ENCODE data around the gene CCDC97. TPM values are rescaled to one million over a fixed set of nuclear protein-coding genes. Genes with fewer than 3 reads are reported as not detected.

The CCDC97 gene
- total and polyA plus RNA-seq, 2 of the 8 experiments (the other 6 are each of a cell fraction or from before 2014, with no cell fraction given): 19.8 to 27.1 TPM

DNA sequence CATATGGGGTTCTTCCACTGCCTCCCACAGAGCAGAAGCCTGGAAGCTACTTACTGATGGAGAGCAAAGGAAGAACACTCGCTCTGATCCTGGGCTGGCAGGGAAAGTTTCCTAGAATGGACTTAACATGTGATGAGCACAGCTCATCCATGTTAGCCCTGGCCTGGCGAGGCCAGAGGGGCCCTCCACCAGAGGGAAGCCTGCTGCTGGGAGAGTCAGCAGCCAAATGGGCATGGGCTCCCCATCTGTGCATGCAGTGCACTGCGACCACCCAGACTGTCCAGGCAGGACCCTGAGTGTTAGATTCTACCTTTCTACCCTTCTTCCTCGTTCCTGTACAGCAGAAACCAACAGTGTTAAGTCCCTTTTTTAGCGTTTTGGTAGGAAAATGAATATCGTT lies 36.9 kb upstream of the CCDC97 start:
- no peaks in the 10 kb centered on the region for H3K23me2 ChIP-seq (ENCODE audit: low read depth, low read length)
- H4K8ac ChIP-seq (ENCODE audit: extremely low read depth, insufficient read depth, low read length): no peak overlapping the region
- no peak overlapping the region for H3K4me2 ChIP-seq (ENCODE audit: insufficient read depth in 1 of 2, low read depth in 2 of 2, low read length in 2 of 2)
- 92% methylated on average over 6 of the region's 6 CpGs; no CpG with 5 or more reads in 1 of the 2 experiments for WGBS, 2 experiments (ENCODE audit: extremely low coverage in 1 of 2, insufficient coverage in 1 of 2, insufficient read length in 1 of 2, insufficient replicate concordance in 2 of 2, low coverage in 1 of 2, low lambda C conversion rate in 2 of 2, missing lambda C conversion rate in 1 of 2)
- H2AFZ ChIP-seq (ENCODE audit: low read length): no peak overlapping the region
- no peak overlapping the region for H2BK5ac ChIP-seq (ENCODE audit: low read depth, low read length)
- peaks cover 5 to 15% of the 10 kb centered on the region in 2 experiments for H3K79me2 ChIP-seq (ENCODE audit: control insufficient read depth in 1 of 2, insufficient read depth in 2 of 2, low read length in 2 of 2)
- no peaks in the 10 kb centered on the region for H3K4me1 ChIP-seq (replicated peaks in 1 of 4; ENCODE audit: control insufficient read depth in 3 of 4, insufficient read depth in 4 of 4, low read length in 3 of 4)
- TF ChIP-seq KDM4A (IDR thresholded peaks at IDR 0.05; ENCODE audit: low read depth, low read length, severe bottlenecking): no peak
- peak; percentile 35; the same call in 1 of the 2 replicates for TF ChIP-seq POLR2AphosphoS5 (IDR thresholded peaks at IDR 0.05; ENCODE audit: low read depth, low read length)
- no peak for TF ChIP-seq YY1 (IDR thresholded peaks at IDR 0.05; ENCODE audit: low read depth, low read length)
- TF ChIP-seq ATF2 (IDR thresholded peaks at IDR 0.05; ENCODE audit: low read length): no peak
- TF ChIP-seq, protein P1, sequence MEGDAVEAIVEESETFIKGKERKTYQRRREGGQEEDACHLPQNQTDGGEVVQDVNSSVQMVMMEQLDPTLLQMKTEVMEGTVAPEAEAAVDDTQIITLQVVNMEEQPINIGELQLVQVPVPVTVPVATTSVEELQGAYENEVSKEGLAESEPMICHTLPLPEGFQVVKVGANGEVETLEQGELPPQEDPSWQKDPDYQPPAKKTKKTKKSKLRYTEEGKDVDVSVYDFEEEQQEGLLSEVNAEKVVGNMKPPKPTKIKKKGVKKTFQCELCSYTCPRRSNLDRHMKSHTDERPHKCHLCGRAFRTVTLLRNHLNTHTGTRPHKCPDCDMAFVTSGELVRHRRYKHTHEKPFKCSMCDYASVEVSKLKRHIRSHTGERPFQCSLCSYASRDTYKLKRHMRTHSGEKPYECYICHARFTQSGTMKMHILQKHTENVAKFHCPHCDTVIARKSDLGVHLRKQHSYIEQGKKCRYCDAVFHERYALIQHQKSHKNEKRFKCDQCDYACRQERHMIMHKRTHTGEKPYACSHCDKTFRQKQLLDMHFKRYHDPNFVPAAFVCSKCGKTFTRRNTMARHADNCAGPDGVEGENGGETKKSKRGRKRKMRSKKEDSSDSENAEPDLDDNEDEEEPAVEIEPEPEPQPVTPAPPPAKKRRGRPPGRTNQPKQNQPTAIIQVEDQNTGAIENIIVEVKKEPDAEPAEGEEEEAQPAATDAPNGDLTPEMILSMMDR (IDR thresholded peaks at IDR 0.05; ENCODE audit: control extremely low read depth in 1 of 3, insufficient read depth in 1 of 3, low read depth in 1 of 3, low read length in 3 of 3): no peak
- TF ChIP-seq RAD21 (IDR thresholded peaks at IDR 0.05 in 1 of 2, conservative IDR thresholded peaks at IDR 0.05 in 1 of 2; ENCODE audit: low read depth in 2 of 2, low read length in 2 of 2): no peak
- H3K14ac ChIP-seq (ENCODE audit: insufficient read length): no peak overlapping the region
- H4K91ac ChIP-seq (replicated peaks; ENCODE audit: insufficient read length, low read length): no peak overlapping the region
- no peaks in the 10 kb centered on the region for H3K9me3 ChIP-seq (ENCODE audit: insufficient read depth in 2 of 2, low read depth in 1 of 2, low read length in 1 of 2)
- H2BK12ac ChIP-seq (ENCODE audit: low read depth, low read length): no peak overlapping the region
- no peak overlapping the region for H3K27ac ChIP-seq (ENCODE audit: low read depth, low read length)
- ChIA-PET CTCF (ENCODE audit: partially characterized antibody) (no interaction called here), POLR2A (ENCODE audit: partially characterized antibody) (interaction anchor here (1.5 to 38.6 kb wide), 2 partner anchors 10 to 30 kb away, joined by 9 to 579 read pairs; partner anchors contain the start of genes CCDC97 and HNRNPUL1)
- no peak overlapping the region for H3K4ac ChIP-seq (replicated peaks; ENCODE audit: insufficient read length, low read depth, low read length)
- H2AK5ac ChIP-seq (ENCODE audit: low read depth, low read length): no peak overlapping the region
- no peak overlapping the region for H2BK120ac ChIP-seq (replicated peaks; ENCODE audit: low read depth, low read length)
- no peak overlapping the region for H3K9ac ChIP-seq (replicated peaks in 1 of 4; ENCODE audit: extremely low read depth in 1 of 4, low read depth in 3 of 4, low read length in 3 of 4)
- no peak for FAIRE-seq
- H3K36me3 ChIP-seq (ENCODE audit: control insufficient read depth in 2 of 4, insufficient read depth in 4 of 4, low read length in 3 of 4): peaks cover 73 to 98% (median 91%) of the 10 kb centered on the region in 4 experiments
- H3K4me3 ChIP-seq (ENCODE audit: extremely low read depth in 1 of 4, insufficient read depth in 2 of 4, low read depth in 3 of 4, low read length in 4 of 4): no peak overlapping the region
- no peak overlapping the region for H3K23ac ChIP-seq (ENCODE audit: insufficient read length)
- DNase-seq (ENCODE audit: low read depth in 1 of 2, low spot score in 2 of 2): no peak
- H3K56ac ChIP-seq (replicated peaks; ENCODE audit: insufficient read length, low read depth, low read length): no peak overlapping the region
- no peak overlapping the region for H3K18ac ChIP-seq (ENCODE audit: extremely low read depth, low read length)
- H2BK20ac ChIP-seq (ENCODE audit: low read length): no peak overlapping the region
- H4K5ac ChIP-seq (ENCODE audit: insufficient read length, low read depth, low read length): no peak overlapping the region
- no peak overlapping the region for H2BK15ac ChIP-seq (ENCODE audit: low read length)
- H3K27me3 ChIP-seq (replicated peaks in 1 of 4; ENCODE audit: control insufficient read depth in 3 of 4, extremely low read depth in 1 of 4, insufficient read depth in 3 of 4, low read length in 3 of 4): no peaks in the 10 kb centered on the region
- H4K20me1 ChIP-seq (replicated peaks in 1 of 2; ENCODE audit: control insufficient read depth in 1 of 2, insufficient read depth in 2 of 2, low read length in 2 of 2): peaks cover 13 to 20% of the 10 kb centered on the region in 2 experiments
- peaks cover 8% of the 10 kb centered on the region for H3K79me1 ChIP-seq (ENCODE audit: low read depth, low read length)

Measured in H1 (cell line).